HEK293T (cell line): ENCODE measurements around the gene ZCWPW2.

ENCODE experiments used
- BHLHE40 ChIP-seq: fragments of 450-650 bp; IDR thresholded peaks from 2 replicates; pipeline ENCODE4 v1.6.1; 2016; ENCODE audit warnings: mild to moderate bottlenecking, moderate library complexity, borderline replicate concordance
- FOXK2 ChIP-seq: fragments of 450-650 bp; IDR thresholded peaks from 2 replicates; pipeline ENCODE4 v1.6.1; 2016; ENCODE audit warnings: mild to moderate bottlenecking
- FOXM1 ChIP-seq: fragments of 450-650 bp; IDR thresholded peaks from 2 replicates; pipeline ENCODE4 v1.6.1; 2017; ENCODE audit warnings: mild to moderate bottlenecking, borderline replicate concordance
- L3MBTL2 ChIP-seq: fragments of 450-650 bp; conservative IDR thresholded peaks from 2 replicates; pipeline ENCODE4 v1.6.1; 2016; ENCODE audit warnings: mild to moderate bottlenecking
- LEF1 ChIP-seq: fragments of 450-650 bp; IDR thresholded peaks from 2 replicates; pipeline ENCODE4 v1.6.1; 2017; ENCODE audit warnings: mild to moderate bottlenecking, borderline replicate concordance
- PKNOX1 ChIP-seq: fragments of 450-650 bp; IDR thresholded peaks from 2 replicates; pipeline ENCODE4 v1.6.1; 2016
- TARDBP ChIP-seq: fragments of 450-650 bp; IDR thresholded peaks from 2 replicates; pipeline ENCODE4 v1.6.1; 2016
- ZNF384 ChIP-seq: fragments of 450-650 bp; IDR thresholded peaks from 2 replicates; pipeline ENCODE4 v1.6.1; 2016

- TF ChIP-seq BHLHE40 = no peak
- TF ChIP-seq FOXK2 = no peak
- no peak for TF ChIP-seq TARDBP
- no peak for TF ChIP-seq PKNOX1
- no peak for TF ChIP-seq L3MBTL2
- TF ChIP-seq FOXM1 = no peak
- no peak for TF ChIP-seq LEF1
- TF ChIP-seq ZNF384 = no peak
Measured at GRCh38 chr3:28462866-28463265, 114.3 kb downstream of the ZCWPW2 start.
